K562 (cell line): ENCODE results near the gene PDCD1. TPM values are rescaled to one million over a fixed set of nuclear protein-coding genes. Genes with fewer than 3 reads are reported as not detected.
A peak's percentile ranks its signal among the peaks of the same experiment; 100 is the strongest.
"Not testable (repeated sequence)": the region's sequence is repeated elsewhere in the genome, so short reads cannot be mapped to it uniquely, and the experiment has no call there.

Experiments
- BCOR ChIP-seq: fragments of 450-650 bp; IDR thresholded peaks from 2 replicates; pipeline ENCODE4 v1.6.1; 2016
- CBX3 ChIP-seq, 2 experiments: IDR thresholded peaks; 1 replicate in 1 of 2; 2 replicates in 1 of 2; pipeline ENCODE4 v1.6.1; 2012; ENCODE audit warnings: inconsistent platforms in 2 of 2, low read length in 2 of 2, borderline replicate concordance in 1 of 2, control low read depth in 1 of 2
- CREB3L1 ChIP-seq: fragments of 450-650 bp; IDR thresholded peaks from 2 replicates; pipeline ENCODE4 v1.6.1; 2014; ENCODE audit warnings: low read depth, mild to moderate bottlenecking, moderate library complexity, borderline replicate concordance
- FOXK1 ChIP-seq: sonication (generic); formaldehyde crosslinking; IDR thresholded peaks from 2 replicates; pipeline ENCODE4 v1.8.0; 2022; ENCODE audit warnings: missing genetic modification reagents, mild to moderate bottlenecking, borderline replicate concordance
- L3MBTL2 ChIP-seq: fragments of 450-650 bp; IDR thresholded peaks from 2 replicates; pipeline ENCODE4 v1.6.1; 2016; ENCODE audit warnings: mild to moderate bottlenecking, moderate library complexity
- MNT ChIP-seq, 2 experiments: fragments of 450-650 bp; conservative IDR thresholded peaks; 2 replicates each; pipeline ENCODE4 v1.6.1; 2017; ENCODE audit warnings: mild to moderate bottlenecking in 2 of 2, moderate library complexity in 2 of 2
- MYC ChIP-seq, 2 experiments: fragments of 250-450 bp in 1 of 2; sonication (Bioruptor Pico) in 1 of 2; IDR thresholded peaks; 2 replicates each; pipeline versions ENCODE4 v1.5.1 to v1.6.1; 2012 to 2021; ENCODE audit warnings: low read depth in 2 of 2, borderline replicate concordance in 1 of 2, improper control_type of control experiment in 1 of 2, low read length in 1 of 2, mild to moderate bottlenecking in 1 of 2, moderate library complexity in 1 of 2
- NONO ChIP-seq, 2 experiments: fragments of 200-400 bp in 1 of 2; fragments of 450-650 bp in 1 of 2; formaldehyde crosslinking in 1 of 2; IDR thresholded peaks; 2 replicates each; pipeline ENCODE4 v1.6.1; 2017; ENCODE audit warnings: low read depth in 2 of 2, mild to moderate bottlenecking in 2 of 2, moderate library complexity in 2 of 2, low read length in 1 of 2
- NRF1 ChIP-seq, 2 experiments: fragments of 450-650 bp; IDR thresholded peaks in 1 of 2; conservative IDR thresholded peaks in 1 of 2; 2 replicates each; pipeline ENCODE4 v1.6.1; 2014; ENCODE audit warnings: mild to moderate bottlenecking in 2 of 2
- polyA plus RNA-seq, 8 experiments: library from polyadenylated mRNA; depleted of rRNA in 4 of 8; stranded (reverse) in 5 of 8; unstranded in 3 of 8; fragments of >200 nt; fragmentation: Nextera tagmentation in 2 of 8; fragmentation: Illumina TruSeq in 1 of 8; extraction: Ambion mirVana in 2 of 8; extraction: Trizol in 1 of 8; gene quantifications; 2 replicates each; pipeline versions ENCODE4 v1.2.1 to v1.2.3, GENCODE V29; 2011 to 2014; ENCODE audit warnings: inconsistent platforms in 1 of 8, missing spikeins in 1 of 8
- total RNA-seq, 7 experiments: library from RNA; depleted of rRNA in 6 of 7; stranded (reverse); fragments of >200 nt in 6 of 7; fragmentation: Illumina TruSeq in 2 of 7; extraction: Trizol in 2 of 7; gene quantifications; 2 replicates each; pipeline versions ENCODE4 v1.2.1 to v1.2.3, GENCODE V29; 2011 to 2021; ENCODE audit warnings: low replicate concordance in 1 of 7
- TF ChIP-seq, protein P1 (sequence below): fragments of 450-650 bp; IDR thresholded peaks from 2 replicates; pipeline ENCODE4 v1.6.1; 2016; ENCODE audit warnings: mild to moderate bottlenecking, moderate library complexity

PDCD1 gene
- total and polyA plus RNA-seq, 9 of the 15 experiments (the other 6 are each of a cell fraction or from before 2014, with no cell fraction given) = 0.15 to 2.5 (median 1.0) TPM; not detected in 2

DNA sequence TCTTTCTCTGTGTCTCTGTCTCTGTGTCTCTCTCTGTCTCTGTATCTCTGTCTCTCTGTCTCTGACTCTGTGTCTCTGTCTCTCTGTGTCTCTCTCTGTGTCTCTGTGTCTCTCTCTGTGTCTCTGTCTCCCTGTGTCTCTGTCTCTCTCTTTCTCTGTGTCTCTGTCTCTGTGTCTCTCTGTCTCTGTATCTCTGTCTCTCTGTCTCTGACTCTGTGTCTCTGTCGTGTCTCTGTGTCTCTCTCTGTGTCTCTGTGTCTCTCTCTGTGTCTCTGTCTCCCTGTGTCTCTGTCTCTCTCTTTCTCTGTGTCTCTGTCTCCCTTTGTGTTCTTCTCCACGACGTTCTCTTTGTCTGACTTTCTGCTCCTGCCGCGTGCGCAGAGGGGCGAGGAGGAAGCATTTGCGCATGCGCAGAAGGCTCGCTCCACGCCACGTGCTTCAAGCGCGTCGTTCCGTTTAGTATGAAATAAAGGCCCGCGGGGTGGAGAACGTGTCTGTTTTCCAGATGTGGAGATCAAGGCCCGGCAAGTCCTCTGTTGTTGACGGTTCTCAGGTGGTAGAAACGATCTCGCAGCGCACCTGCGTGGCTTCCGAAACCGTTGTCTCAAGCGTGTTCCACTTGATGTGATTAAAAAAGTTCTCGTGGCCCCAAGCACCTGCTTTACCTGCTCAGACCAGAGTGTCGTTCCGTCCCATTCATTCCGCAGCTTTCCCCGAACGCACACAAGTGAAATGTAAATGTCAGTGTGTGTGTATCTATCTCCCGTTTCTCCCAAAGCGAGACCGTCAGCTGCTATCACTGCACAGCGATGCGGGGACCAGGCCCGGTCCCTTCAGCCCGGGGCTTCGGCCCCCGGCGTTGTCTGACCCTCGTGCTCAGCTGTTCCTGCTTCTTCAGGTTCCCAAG lies 34.9 kb downstream of the PDCD1 start (continued):
- TF ChIP-seq, protein P1, sequence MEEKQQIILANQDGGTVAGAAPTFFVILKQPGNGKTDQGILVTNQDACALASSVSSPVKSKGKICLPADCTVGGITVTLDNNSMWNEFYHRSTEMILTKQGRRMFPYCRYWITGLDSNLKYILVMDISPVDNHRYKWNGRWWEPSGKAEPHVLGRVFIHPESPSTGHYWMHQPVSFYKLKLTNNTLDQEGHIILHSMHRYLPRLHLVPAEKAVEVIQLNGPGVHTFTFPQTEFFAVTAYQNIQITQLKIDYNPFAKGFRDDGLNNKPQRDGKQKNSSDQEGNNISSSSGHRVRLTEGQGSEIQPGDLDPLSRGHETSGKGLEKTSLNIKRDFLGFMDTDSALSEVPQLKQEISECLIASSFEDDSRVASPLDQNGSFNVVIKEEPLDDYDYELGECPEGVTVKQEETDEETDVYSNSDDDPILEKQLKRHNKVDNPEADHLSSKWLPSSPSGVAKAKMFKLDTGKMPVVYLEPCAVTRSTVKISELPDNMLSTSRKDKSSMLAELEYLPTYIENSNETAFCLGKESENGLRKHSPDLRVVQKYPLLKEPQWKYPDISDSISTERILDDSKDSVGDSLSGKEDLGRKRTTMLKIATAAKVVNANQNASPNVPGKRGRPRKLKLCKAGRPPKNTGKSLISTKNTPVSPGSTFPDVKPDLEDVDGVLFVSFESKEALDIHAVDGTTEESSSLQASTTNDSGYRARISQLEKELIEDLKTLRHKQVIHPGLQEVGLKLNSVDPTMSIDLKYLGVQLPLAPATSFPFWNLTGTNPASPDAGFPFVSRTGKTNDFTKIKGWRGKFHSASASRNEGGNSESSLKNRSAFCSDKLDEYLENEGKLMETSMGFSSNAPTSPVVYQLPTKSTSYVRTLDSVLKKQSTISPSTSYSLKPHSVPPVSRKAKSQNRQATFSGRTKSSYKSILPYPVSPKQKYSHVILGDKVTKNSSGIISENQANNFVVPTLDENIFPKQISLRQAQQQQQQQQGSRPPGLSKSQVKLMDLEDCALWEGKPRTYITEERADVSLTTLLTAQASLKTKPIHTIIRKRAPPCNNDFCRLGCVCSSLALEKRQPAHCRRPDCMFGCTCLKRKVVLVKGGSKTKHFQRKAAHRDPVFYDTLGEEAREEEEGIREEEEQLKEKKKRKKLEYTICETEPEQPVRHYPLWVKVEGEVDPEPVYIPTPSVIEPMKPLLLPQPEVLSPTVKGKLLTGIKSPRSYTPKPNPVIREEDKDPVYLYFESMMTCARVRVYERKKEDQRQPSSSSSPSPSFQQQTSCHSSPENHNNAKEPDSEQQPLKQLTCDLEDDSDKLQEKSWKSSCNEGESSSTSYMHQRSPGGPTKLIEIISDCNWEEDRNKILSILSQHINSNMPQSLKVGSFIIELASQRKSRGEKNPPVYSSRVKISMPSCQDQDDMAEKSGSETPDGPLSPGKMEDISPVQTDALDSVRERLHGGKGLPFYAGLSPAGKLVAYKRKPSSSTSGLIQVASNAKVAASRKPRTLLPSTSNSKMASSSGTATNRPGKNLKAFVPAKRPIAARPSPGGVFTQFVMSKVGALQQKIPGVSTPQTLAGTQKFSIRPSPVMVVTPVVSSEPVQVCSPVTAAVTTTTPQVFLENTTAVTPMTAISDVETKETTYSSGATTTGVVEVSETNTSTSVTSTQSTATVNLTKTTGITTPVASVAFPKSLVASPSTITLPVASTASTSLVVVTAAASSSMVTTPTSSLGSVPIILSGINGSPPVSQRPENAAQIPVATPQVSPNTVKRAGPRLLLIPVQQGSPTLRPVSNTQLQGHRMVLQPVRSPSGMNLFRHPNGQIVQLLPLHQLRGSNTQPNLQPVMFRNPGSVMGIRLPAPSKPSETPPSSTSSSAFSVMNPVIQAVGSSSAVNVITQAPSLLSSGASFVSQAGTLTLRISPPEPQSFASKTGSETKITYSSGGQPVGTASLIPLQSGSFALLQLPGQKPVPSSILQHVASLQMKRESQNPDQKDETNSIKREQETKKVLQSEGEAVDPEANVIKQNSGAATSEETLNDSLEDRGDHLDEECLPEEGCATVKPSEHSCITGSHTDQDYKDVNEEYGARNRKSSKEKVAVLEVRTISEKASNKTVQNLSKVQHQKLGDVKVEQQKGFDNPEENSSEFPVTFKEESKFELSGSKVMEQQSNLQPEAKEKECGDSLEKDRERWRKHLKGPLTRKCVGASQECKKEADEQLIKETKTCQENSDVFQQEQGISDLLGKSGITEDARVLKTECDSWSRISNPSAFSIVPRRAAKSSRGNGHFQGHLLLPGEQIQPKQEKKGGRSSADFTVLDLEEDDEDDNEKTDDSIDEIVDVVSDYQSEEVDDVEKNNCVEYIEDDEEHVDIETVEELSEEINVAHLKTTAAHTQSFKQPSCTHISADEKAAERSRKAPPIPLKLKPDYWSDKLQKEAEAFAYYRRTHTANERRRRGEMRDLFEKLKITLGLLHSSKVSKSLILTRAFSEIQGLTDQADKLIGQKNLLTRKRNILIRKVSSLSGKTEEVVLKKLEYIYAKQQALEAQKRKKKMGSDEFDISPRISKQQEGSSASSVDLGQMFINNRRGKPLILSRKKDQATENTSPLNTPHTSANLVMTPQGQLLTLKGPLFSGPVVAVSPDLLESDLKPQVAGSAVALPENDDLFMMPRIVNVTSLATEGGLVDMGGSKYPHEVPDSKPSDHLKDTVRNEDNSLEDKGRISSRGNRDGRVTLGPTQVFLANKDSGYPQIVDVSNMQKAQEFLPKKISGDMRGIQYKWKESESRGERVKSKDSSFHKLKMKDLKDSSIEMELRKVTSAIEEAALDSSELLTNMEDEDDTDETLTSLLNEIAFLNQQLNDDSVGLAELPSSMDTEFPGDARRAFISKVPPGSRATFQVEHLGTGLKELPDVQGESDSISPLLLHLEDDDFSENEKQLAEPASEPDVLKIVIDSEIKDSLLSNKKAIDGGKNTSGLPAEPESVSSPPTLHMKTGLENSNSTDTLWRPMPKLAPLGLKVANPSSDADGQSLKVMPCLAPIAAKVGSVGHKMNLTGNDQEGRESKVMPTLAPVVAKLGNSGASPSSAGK = peak; percentile 98
- TF ChIP-seq L3MBTL2 (peak; percentile 99), CREB3L1 (peak; percentile 68; the same call in 1 of the 2 replicates), MNT (conservative IDR thresholded peaks at IDR 0.05) (peak; percentile 70 to 73), MYC (IDR thresholded peaks at IDR 0.05; ENCODE audit: low read depth, low read length) (peak; percentile 79; the same call in 1 of the 2 replicates), NRF1 (conservative IDR thresholded peaks at IDR 0.05 in 1 of 2, IDR thresholded peaks at IDR 0.05 in 1 of 2) (peak; percentile 89 to 91), BCOR (peak; percentile 66; the same call in 1 of the 2 replicates), NONO (IDR thresholded peaks at IDR 0.05; ENCODE audit: low read depth in 2 of 2, low read length in 1 of 2) (0 out of 4 replicates have a peak, but pooled peaks of 1 of the 2 experiments have one; percentile 22), CBX3 (IDR thresholded peaks at IDR 0.05; ENCODE audit: borderline replicate concordance in 1 of 2, low read length in 2 of 2) (peak in 1 of 2 experiments; percentile 50; a peak in 1 of 3 replicates), FOXK1 (CRISPR knock-in tag) (0 out of 2 replicates have a peak, but pooled peaks have one; percentile 31)
- TF ChIP-seq MYC (CRISPR knock-in tag; IDR thresholded peaks at IDR 0.05; ENCODE audit: borderline replicate concordance, low read depth) = not testable (repeated sequence)
